ENCODE data around the gene WDR49. TPM values are rescaled to one million over a fixed set of nuclear protein-coding genes. Genes with fewer than 3 reads are reported as not detected.

Gene WDR49
- polyA plus RNA-seq, 4 donors, result 1.3 to 2.9 (median 2.4) TPM

Other genes with a start within 250 kb of the WDR49 start
- 1 to 10 TPM in 2 of 4 donors, under 1 TPM in 2; 0.46 to 2.7 (median 1.3) TPM for gene SERPINI2, start 179.9 kb downstream of the WDR49 start, polyA plus RNA-seq (ENCODE audit: insufficient read length in 4 of 4)
- 10 to 100 TPM; 57.1 to 80.1 (median 68.3) TPM for gene PDCD10, start 81.0 kb upstream of the WDR49 start, polyA plus RNA-seq (ENCODE audit: insufficient read length in 4 of 4)
- gene SERPINI1, start 81.8 kb upstream of the WDR49 start, polyA plus RNA-seq (ENCODE audit: insufficient read length in 4 of 4), result 10 to 100 TPM; 39.6 to 54.0 (median 44.0) TPM